CD4-positive, alpha-beta T cell treated with Interleukin-21 for 1 hour (primary cell): ENCODE results near the gene GHITM.

Source experiments
- DNase-seq: peaks from one replicate; pipeline ENCODE4 v3.0.0-alpha.2; 2020

The GHITM gene

GRCh38 chr10:84201682-84202081 lies 62.4 kb downstream of the GHITM start:
- no peak for DNase-seq

- no peak for DNase-seq
These were observed 63.0 kb downstream of the GHITM start for GRCh38 chr10:84202349-84202748.
